HEK293T (cell line): ENCODE data around the gene CBX5.

Experiments used
- ARNT ChIP-seq: fragments of 450-650 bp; IDR thresholded peaks from 2 replicates; pipeline ENCODE4 v1.6.1; 2017; ENCODE audit warnings: mild to moderate bottlenecking
- BHLHE40 ChIP-seq: fragments of 450-650 bp; IDR thresholded peaks from 2 replicates; pipeline ENCODE4 v1.6.1; 2016; ENCODE audit warnings: mild to moderate bottlenecking, moderate library complexity, borderline replicate concordance
- CTBP1 ChIP-seq: fragments of 450-650 bp; IDR thresholded peaks from 2 replicates; pipeline ENCODE4 v1.6.1; 2016; ENCODE audit warnings: borderline replicate concordance
- ELF4 ChIP-seq: fragments of 450-650 bp; IDR thresholded peaks from 2 replicates; pipeline ENCODE4 v1.6.1; 2017; ENCODE audit warnings: antibody characterized with exemption
- L3MBTL2 ChIP-seq: fragments of 450-650 bp; conservative IDR thresholded peaks from 2 replicates; pipeline ENCODE4 v1.6.1; 2016; ENCODE audit warnings: mild to moderate bottlenecking
- PKNOX1 ChIP-seq: fragments of 450-650 bp; IDR thresholded peaks from 2 replicates; pipeline ENCODE4 v1.6.1; 2016
- SP1 ChIP-seq: fragments of 450-650 bp; IDR thresholded peaks from 2 replicates; pipeline ENCODE4 v1.6.1; 2017

DNA sequence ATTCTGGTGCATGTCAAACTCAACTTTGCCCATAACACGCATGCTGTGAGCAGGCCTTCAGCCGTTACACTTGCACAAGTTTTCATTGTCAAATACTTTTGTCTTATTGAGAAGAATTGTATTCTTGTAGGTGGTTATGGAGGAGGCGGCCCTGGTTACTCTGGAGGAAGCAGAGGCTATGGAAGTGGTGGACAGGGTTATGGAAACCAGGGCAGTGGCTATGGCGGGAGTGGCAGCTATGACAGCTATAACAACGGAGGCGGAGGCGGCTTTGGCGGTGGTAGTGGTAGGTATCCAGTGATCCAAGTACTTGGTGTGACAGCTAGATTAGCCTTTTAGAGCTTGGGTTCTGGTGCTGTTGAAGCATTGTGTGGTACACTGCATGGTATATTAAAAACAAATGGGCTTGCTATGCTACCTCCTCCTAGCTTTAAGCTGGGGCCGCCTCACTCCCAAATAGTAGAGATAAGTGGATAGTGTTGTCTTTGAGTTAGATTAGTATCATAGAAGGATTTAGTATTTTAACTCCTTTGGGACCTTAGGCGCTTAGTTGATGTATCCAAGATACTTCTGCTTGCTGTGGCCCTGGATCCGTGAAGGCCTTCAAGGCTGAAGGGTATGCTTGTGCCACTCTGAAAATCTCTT lies 3.1 kb upstream of the CBX5 start:
- TF ChIP-seq CTBP1 (no peak), PKNOX1 (no peak), ELF4 (no peak), L3MBTL2 (no peak), BHLHE40 (no peak), ARNT (no peak), SP1 (no peak)
